ENCODE data around the gene S100A10.
A peak's percentile ranks its signal among the peaks of the same experiment; 100 is the strongest.

Gene S100A10, protein sequence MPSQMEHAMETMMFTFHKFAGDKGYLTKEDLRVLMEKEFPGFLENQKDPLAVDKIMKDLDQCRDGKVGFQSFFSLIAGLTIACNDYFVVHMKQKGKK

DNA sequence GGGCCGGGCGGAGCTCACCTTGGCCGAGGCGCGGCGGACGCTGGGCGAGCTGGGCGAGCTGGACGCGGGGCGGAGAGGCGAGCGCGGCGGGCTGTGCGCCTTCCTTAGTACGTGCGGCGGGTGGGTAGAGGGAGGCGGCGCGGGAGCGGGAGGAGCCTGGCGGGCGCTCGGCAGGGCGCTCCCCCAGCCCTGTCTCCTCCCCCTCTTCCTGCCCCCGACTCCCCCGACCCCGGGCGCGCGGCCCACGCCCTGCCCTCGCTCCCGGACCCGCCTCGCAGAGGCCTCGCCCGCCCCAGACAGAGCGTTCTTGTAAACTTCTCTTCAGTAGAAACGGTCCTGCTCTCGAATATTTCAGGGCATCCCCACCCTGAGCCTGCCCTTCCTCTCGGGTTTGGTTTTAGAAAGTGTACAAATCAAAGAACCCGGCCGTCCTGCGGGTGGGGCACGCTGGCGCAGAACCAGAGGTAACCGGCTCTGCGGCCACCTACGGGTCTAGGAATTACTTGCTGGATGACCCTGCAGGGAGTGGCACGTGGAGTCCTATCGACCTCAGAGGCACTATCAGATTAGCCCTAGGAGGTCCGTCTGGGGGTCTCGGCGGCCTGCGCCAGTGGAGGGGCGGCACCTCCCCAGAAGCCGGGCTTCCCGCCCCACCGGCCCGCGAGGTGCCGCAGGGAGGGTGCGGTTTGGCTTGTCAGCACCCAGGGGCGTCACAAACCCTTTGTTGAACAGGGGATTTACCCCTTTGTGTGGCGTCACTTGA lies at the start of gene S100A10:
Gene S100A10, minus strand, starts transcription at position 126 of the 763 bp plus-strand sequence. CDS start 7,629 bp downstream, outside the sequence.
- peak; percentile 75 for DNase-seq

DNA sequence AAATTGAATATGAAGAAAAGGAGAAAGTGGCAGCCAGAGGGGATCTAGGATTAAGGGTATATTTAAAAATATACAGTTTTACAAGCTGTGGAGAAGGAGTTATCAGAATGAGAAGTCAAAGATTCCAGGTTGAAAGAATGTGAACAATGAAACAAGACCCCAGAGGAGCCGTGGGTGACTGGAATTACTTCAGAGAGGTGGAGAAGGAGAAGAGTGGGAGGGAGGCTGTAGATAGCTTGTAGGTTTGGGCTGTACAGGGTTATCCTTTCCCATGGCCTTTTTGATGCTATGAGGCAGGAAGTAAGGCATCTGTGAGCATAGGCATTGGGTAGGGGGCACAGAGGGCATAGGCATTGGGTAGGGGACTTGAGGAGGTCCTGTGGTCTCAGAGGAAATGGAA lies 48.4 kb upstream of the S100A10 start:
- no peak for DNase-seq

DNA sequence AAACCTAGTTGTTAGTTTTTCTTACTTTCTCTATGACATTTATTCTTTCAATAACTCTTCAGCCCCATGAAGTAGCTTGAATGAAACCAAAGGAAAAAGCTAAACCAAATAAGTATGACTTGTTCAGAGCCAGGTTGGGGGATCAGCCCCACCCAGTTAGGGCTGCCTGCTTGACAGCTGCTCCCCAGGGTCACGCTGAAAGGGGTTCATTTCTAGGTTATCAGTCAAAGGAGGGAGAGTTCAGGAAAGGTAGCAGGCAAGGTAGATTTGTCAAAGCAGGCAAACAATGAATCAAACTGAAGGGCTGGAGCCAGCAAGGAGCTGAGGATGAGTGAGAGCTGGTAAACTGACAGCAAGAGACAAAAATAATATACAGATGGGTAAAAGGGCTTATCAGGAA lies 46.2 kb upstream of the S100A10 start:
- DNase-seq: no peak

DNA sequence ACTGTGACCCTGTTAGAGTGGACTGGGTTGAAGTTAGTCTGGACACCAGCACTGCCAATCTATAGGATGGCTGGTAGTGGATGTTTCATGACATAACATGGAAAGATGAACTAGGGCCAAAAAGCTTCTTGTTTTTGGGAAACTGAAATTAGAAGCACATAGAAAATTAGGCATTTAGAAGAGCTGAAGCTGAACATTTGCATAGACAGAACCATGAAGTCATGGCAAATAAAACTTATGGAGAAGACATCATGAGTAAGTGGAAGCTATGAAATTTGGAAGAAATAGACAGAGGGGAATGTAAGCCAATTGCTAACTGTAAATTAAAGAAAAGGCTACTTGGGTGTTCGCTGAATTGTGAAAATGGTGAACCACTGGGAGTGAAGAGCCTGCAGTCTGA lies 45.8 kb upstream of the S100A10 start:
- no peak for DNase-seq

DNA sequence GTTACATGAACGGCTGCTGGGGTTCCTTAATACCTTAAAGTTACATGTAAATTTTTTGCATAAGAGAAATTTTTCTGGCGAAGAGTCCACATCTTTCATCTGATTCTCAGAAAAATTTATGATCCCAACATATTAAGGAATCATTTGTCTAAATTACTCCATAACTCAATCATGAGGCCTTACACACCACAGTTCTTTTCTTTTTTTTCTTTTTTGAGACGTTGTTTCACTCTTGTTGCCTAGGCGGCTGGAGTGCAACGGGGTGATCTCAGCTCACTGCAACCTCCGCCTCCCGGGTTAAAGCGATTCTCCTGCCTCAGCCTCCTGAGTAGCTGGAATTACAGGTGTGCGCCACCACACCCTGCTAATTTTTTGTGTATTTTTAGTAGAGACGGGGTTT lies 45.2 kb upstream of the S100A10 start:
- DNase-seq: no peak

DNA sequence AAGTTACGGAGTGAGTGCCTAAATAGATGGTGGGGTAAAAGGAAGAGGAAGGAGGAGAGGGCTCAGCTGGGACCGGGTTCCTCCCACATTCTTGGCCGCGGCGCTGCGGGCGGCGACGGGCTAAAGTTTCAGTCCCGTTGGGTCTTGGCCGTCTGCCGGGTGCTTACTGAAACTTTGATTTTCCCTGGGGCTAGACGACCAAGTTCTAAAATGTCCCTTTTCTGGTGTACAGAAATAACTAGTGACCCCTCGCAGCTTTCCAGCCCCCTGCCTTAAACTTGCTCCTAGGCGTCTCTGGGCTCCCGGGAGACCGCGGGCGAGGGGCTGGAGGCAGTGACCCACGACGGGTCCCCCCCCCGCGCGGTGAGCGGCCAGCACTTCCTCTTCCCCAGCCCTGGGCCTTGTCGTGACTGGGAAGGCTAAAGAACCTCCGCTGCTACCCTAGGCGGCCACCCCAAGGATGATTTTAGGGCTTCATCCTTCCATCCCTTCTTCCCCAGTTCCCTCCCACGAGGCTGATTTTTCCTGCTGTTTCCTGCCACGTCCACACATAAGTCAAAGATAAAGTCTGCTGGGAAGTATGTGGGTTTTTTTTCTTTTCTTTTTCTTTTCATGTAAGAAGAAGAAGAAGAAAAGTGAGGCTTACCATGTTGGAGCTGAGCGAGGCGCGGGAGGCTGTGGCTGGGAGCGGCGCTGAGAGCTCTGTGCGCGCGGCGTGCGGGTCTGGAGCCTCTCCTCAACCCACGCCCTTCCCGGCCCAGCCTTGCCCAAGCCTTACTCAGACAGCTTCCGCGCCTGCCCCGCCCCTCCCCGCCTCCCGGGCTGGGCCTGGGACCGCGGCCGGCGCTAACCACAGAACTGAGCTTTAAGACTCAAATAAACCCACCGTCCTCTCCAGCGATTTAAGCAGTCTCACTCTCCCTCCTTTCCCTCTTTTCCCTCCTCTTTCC lies 42.9 kb upstream of the S100A10 start, which contains the start of gene S100A11:
Gene S100A11, minus strand, starts transcription at position 738 of the 950 bp plus-strand sequence. Its CDS starts 89 bp downstream, at position 649.
- DNase-seq: peak; percentile 87

DNA sequence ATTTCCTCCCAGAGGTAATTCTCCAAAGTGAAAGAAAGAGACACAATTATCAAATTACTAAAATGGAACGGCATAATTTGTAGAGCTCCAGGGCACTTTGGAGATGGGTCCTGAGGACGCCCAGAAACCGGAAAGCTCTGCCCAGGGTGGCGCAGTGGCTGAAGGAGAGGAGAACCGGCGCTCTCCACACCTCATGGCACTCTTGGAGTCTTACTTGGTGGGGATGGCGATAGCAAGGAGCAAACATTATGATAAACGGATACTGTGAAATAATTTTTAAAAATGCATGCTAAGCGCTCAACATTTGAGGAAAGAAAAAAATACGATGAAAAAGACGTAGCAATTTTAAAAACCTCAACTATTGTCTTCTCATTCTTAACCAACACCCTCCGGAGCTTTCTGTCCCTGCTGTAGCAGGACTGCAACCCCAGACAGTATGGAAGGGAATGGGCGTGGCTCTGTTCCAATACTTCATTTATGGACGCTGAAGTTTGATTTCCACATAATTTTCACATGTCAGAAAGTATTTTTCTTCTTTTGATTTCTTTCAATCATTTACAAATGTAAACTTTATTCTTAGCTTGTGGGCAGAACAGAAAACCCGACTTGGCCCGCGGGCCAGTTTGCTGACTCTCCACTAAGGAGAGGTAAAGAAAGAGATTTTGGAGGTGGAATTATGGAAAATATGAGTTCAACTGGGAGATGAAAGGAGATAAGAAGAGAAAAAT lies 42.0 kb upstream of the S100A10 start:
- DNase-seq: peak; percentile 35

DNA sequence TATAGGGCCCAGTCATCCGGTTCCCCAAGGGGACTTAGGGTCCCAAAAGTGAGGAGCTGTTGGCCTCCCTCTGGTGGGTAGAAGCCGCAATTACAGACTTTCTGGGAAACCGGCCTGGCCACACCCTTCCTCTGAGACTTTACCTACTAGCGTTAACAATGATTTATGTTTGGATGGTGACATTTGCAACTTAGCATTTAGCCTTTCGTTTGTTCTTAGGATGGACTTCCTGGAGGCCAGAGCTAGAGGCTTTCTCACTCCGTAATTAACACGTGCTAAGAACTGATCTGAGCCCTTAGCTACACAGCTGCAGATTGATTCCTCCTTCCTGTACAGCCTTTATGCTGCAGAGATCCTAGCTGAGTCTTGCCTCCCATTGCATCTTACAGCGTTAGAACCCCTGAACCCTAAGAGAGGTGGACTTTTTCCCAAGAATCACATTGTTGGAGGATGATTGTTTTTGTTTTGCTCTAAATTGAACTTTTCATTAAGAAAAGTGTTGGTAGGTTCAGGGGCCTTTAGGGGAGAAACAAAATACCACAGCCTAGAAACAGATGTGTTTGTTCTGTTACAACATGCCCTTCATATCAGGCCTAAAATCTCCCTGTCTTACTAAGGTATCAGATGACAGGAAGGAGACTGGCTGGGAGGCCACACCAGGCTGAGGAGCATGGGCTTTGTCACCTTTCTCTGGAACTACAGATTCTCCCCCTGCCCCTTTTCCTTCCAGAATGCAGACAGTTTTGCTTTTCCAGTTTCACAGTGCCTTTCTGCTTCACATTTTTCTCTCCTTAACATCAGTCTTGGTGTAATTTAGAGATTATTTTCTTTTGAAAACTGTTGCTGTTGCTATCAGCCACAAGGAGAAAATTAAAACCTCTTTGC lies 41.2 kb upstream of the S100A10 start:
- DNase-seq: peak; percentile 72

DNA sequence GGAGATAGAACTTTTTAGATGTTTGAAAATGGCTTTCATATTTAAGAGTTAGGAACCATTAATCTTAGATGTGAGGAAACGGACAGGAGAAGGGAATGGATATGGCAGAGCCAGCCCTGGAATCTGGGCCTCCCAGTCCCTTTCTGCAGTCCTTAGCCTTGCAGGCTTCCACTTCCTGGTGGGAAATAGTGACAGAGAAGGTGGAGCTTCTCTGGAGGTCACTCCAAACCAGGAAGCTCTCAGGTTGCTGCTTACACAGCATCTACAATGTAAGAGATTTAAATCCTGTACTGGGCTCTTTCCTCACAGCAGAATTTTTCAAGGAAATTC lies 40.6 kb upstream of the S100A10 start:
- DNase-seq: no peak

DNA sequence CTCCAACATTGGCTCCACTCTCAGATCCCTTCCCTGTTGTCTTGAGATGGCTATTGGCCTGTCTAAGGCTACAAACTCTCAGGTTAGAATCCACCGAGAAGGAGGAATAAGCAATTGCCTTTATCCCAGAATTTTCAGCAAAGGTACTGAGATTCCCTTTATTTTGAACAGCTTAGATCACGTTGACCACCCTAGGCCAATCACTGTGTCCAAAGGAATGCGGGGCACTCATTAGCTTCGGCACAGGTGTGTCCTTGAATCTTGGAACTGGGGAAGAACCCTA lies 36.2 kb upstream of the S100A10 start:
- DNase-seq: no peak

DNA sequence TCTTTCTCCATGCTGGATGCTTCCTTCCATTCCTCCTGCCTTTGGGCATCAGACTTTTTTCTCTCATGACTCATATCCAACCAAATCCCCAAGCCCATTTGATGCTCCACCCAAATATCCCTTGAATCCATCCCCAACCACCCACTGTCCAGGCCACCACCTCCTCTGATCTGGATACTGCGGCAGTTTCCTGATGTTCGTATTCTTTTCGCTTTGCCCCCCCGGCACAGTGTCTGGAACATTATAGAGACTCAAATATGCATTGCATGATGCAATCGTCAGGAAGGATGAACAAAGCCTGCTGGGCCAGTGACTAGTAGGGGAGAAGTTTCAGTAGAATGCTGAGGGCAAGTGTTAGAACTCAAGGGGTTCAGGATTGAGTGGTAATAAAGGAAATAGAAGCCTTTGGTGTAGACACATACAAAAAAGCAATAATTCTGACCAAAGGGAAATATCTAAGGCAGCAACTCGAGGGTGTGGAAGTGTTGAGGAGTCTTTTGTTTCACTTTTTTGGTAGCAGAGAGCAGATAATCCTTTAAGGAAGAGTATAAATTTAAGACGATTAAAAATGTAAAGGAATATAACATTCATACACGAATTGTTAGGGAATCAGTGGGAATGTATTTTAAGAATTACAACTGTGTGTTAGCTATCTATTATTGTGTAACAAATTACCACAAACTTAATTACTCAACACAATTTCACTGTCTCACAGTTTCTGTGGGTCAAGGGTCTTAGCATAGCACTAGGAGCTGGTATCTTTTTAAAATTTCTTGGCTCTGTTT lies 35.7 kb upstream of the S100A10 start:
- DNase-seq: peak; percentile 67

DNA sequence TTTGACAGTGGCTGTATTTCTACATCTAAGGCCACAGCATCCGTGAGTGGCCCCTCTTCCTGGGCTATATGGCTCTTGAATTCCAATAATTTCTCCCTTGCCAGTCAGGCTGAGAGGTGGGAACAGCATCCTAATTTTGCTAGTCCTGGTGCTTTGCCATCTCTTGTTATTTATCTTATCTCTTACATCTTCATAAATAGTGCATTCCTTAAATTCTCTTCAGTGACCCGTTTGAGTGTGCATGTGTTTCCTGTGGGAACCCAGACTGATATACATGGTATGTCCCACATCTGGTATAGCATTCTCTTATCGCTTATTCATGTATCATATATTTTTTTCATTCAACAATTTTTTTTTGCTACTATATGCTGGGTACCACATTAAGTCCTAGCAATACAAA lies 33.2 kb upstream of the S100A10 start:
- DNase-seq: peak; percentile 74

DNA sequence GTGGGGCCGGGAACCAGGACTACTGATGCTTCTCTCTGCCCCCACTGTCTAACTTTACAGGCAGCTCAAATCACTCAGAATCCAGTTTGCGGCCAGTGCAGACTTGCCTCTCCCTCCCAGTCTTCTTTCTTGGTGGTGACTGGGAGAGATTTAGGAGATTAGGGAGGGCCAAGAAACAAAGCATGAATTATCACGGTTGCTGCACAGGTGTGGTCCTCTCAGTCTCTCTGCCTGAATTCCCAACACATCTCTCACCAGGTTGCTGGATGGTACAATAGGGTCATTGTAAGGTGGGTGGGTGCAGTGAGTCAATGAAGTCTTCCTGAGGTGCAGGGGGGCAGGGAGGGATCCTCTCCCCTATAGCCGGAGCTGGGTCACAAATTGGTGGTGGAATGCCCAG lies 30.6 kb upstream of the S100A10 start:
- DNase-seq: no peak

DNA sequence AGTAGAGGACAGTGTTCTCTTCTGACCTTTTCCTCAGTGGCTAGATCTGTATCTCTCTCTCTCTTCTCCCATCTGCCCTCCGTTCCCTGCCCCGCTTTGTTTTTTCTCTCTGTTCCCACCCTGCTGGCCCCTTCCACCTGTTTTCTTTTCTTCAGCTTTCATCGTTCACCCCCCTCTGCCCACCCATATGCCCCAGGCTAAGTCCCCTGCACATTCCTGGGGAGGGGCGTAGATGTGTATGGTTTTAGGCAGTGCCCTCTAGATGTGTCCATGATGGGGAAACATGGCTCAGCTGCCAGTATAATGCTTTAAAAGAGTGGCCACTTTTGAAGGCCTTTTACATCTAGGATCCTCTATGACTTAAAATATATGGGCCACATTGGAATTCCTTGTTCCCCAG lies 29.6 kb upstream of the S100A10 start:
- DNase-seq: no peak

DNA sequence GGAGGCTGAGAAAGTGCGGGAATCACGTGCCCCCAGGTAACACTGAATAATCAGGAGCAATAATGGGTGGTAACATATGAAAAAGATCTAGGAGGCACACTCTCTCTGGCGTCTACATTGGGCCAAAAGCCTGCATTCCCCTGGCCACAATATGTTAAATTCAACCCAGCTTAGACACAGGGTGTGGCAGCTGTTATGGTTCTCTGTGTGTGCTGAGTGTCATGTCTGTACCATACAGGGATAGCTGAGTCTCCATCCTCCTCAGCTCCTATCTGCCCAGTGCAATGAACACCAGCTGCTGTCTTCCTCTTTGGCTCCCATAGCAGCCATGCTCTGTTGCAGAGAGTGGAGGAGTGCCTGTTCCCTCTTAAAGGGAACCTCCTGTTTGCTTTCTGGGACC lies 28.8 kb upstream of the S100A10 start:
- no peak for DNase-seq

DNA sequence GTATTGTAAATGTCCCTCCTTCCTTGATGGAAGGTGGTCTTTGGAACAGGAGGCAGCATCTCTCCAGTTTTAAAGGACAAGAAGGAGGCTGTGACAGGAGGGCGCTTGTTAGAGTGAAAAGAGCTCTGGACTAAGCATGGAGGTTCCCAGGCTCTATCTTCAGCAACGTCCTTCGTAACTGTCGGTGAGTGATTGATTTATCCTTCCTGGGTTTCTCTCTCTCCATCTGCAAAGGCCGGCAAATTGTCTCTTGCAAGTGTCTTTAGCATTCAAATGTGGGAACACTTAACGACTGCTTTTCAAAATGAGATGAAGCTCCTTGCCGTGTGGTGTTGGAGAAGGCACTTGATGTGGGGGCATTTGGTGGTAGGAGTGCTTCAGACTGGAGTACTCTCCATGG lies 27.9 kb upstream of the S100A10 start:
- DNase-seq: no peak

DNA sequence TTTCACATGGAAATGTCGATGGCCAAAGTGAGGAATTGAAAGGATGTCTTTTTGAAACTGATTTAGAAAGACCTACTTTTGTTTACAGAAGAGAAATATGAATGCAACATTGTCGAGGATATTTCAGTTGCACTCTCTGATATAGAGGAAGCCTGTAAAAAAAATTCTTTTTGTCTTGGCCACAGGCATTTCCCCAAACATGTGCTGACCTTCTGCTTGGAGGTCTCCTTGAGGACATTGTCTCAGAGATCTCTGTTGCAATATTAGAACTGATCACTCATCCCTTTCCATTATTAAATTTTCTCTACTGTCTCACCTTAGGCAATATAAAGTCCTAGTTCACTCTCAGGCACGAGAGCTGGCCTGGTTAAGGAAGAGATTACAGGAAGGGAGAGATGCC lies 27.2 kb upstream of the S100A10 start:
- DNase-seq: no peak

DNA sequence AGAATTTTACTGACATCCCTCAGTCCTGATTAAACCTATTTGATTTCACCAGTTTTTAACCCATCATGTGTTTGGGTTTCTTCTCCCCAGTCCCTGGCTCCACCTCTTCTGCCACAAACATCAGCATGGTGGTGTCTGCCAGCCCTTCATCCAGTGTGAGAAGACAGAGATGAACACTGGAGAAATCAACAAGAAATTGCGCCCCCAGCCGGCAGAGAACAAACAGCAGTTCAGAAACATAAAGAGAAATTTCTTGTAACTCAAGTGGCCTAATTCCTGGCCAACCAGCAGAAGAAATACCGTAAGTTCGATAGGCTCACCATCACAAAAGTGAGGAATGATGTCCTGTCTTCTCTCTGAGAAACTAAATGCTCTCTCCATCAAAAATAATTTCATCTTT lies 24.9 kb upstream of the S100A10 start:
- no peak for DNase-seq

DNA sequence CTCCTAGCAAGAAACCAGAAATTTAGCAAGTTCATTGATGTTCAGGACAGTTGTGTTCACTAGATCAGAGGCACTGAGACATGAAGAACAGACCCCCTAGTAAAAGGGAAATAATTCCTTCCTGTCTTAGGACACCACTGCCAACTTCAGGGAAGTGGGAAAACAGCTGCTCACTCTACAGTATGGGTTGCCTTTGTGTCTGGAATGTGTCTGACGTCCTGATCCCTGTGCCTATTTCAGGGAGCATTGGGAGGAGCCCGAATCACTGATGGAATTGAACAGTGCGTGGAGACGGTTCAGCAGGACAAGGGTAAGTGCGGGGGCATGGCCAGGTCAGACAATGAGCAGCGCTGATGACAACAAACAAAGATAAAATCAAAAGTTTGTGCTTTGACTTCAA lies 22.1 kb upstream of the S100A10 start:
- DNase-seq: no peak

DNA sequence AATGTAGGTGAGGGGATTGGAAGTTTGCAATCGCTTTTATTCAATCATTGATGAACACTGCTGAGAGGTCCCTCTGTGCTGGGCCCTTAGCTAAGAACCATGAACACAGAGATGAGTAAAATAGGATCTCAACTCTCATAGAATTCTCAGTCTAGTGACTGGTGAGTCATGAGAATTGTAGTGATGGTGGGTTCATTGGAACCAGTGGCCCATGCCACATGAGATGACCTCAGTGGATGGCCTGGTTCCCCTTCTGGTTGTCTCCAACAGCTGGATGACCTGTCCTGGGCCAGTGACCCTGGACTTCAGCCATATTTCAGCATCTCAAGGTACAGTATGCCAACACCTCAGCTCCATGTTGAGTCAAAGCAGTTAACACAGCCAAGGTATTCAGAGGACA lies 21.3 kb upstream of the S100A10 start:
- no peak for DNase-seq

DNA sequence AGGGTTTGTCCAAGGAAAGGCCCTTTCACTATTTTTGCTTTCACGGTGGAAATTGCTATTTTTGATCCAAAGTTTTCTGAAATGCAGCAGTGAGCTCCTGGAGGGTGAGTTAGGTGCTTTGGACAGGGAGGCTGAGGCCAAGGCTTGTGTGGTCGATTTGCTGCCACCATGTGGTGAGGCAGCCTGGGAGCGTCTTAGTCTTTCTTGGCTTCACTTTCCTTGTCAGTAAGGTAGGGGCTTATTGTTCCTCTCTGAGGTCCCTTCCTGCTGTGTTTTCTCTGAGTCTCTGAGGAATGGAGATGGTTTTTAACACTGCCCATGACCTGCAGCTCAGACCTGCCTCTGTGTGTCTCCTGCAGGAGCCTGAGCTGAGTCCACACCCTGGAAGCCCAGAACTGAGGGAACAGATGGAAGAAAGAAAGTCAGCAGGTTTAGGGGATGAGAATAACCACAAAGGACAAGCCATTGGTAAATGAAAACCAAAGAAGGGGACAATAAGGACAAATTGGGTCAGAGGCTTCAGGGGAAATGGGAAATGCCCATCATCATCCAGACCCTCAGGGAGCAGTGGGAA lies 20.1 kb upstream of the S100A10 start:
- peak; percentile 55 for DNase-seq

Data from fibroblast of upper back skin (primary cell).